ENCODE results near the gene TECTB.

TECTB gene

DNA sequence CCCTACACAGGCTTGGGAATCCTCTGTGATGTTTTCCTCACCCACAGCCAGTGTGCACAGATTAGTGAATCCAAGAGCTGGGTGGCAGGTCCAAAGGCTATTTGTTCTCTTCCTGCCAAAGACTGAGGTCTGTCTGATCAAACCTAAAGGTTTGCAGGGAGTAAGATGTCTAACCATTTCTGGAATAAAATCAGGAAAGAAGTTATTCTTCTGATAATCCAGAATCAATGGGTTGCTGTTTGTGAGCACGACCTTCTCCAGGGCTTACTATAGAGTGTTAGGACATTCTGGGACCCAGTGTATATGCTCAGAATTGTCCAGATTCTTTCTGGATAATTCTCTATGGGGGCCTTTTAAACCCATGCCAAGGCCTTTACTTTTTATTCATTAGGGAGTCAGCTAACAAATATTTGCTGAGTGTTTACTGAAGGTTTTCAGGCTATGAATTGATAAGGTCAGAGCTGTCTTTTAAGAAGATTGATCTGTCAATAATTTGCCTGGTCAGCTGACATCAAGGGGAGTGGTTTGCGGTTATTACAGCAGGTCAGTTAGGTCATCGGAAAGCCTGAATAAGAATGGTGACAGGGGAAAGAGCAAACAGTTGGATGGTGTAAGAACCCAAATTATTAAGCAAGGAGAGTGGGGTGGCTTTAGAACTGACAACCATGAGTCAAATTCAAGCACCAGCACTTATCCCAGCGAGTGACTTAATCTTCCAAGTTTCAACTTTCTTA is 7.5 kb upstream of the TECTB start:
- no peak overlapping the region for H3K4me3 ChIP-seq (ENCODE audit: low read depth, low read length)
- no peaks in the 10 kb centered on the region for H3K27me3 ChIP-seq (ENCODE audit: control insufficient read depth, insufficient read depth, low read length)
- no peaks in the 10 kb centered on the region for H3K9me3 ChIP-seq (ENCODE audit: control insufficient read depth, insufficient read depth, low read length)
- no peak overlapping the region for H3K9ac ChIP-seq (ENCODE audit: low read depth, low read length)
- H3K36me3 ChIP-seq (ENCODE audit: control insufficient read depth, insufficient read depth, low read length) = no peaks in the 10 kb centered on the region
- peaks cover 10% of the 10 kb centered on the region for H3K4me1 ChIP-seq (ENCODE audit: control insufficient read depth, insufficient read depth, low read length)

DNA sequence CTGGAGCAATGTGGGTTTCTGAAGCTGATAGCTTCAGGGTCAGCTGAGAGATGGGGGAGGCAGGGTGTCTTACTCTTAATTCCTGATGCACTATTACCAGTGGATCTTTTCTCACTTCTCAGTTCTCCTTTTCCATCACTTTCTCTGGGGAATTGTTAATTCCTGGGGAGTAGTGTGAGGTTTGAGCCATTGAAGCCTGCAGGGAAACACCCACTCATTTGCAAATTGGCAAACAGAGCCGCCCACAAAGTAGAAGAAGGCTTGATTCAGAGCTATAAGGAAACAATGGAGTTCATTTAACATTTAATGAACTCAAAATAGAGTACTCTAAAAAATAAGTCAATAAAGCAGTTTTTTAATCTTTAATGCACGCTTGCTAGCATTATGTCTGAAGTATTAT is 4.3 kb upstream of the TECTB start:
- H3K4me1 ChIP-seq (ENCODE audit: control insufficient read depth, insufficient read depth, low read length) = peaks cover 10% of the 10 kb centered on the region

DNA sequence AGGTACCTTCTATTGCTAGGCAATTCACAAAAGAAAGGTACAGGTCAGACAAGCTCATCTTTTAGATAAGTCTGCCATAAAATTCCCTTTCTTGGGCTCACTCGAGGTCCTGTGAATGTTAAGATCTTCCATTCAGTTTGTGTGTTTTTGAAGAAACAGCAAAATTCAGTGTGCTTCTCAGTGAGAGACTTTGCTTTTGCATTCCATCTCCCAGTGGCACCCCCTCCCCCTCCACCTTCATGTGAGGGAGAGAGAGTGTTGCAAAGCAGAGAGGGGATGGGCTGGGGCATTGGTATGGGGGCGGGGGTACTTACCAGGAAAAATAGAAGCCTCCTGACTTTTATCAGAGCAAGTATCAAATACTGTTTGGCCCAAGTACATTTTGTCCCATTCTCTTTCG is 3.8 kb upstream of the TECTB start:
- H3K9ac ChIP-seq (ENCODE audit: low read depth, low read length) = no peak overlapping the region
- no peaks in the 10 kb centered on the region for H3K36me3 ChIP-seq (ENCODE audit: control insufficient read depth, insufficient read depth, low read length)
- peaks cover 10% of the 10 kb centered on the region for H3K4me1 ChIP-seq (ENCODE audit: control insufficient read depth, insufficient read depth, low read length)
- peak overlapping the region; percentile 24 for H3K4me3 ChIP-seq (ENCODE audit: low read depth, low read length)
- H3K27me3 ChIP-seq (ENCODE audit: control insufficient read depth, insufficient read depth, low read length) = no peaks in the 10 kb centered on the region
- no peaks in the 10 kb centered on the region for H3K9me3 ChIP-seq (ENCODE audit: control insufficient read depth, insufficient read depth, low read length)

More for the DNA sequence above, 4.3 kb upstream of the TECTB start:
- Histone ChIP-seq H3K9me3 (ENCODE audit: control insufficient read depth, insufficient read depth, low read length) (no peaks in the 10 kb centered on the region), H3K9ac (ENCODE audit: low read depth, low read length) (no peak overlapping the region), H3K36me3 (ENCODE audit: control insufficient read depth, insufficient read depth, low read length) (no peaks in the 10 kb centered on the region), H3K27me3 (ENCODE audit: control insufficient read depth, insufficient read depth, low read length) (no peaks in the 10 kb centered on the region), H3K4me3 (ENCODE audit: low read depth, low read length) (peak overlapping the region; percentile 24)

DNA sequence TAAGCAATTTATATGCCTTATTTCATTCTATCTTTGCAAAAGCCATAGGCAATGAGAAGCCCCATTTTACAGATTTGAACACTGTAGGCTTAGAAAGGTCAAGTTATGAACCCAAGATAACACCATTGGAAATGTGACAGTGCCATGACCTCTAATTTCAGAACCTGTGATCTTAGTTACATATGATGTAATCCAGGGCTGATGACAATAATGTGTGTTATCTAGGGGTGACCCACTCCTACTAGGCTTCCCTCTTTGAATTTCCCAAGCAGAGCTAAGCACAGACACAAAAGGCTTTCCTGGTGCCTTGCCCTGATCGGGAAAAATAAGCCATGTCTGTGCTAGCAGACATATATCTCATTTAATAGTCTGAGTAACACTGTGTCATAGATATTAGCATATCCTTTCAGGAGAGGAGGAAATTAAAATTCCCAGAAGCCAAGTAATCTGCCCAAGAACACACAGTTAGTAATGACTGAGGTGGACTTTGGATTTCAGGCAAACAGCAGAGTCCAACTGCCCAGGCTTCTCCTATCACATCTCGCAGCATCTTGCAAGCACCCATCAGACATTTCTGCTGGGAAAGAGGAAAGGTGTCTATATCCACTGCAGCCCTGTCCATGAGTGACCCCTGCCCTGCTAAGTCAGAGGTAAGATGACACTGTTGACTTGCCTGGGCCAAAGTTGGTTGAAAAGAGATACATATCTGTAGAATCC is 2.8 kb upstream of the TECTB start:
- H3K36me3 ChIP-seq (ENCODE audit: control insufficient read depth, insufficient read depth, low read length) = no peaks in the 10 kb centered on the region
- no peaks in the 10 kb centered on the region for H3K27me3 ChIP-seq (ENCODE audit: control insufficient read depth, insufficient read depth, low read length)
- no peak overlapping the region for H3K4me3 ChIP-seq (ENCODE audit: low read depth, low read length)
- H3K4me1 ChIP-seq (ENCODE audit: control insufficient read depth, insufficient read depth, low read length) = peaks cover 10% of the 10 kb centered on the region
- H3K9me3 ChIP-seq (ENCODE audit: control insufficient read depth, insufficient read depth, low read length) = no peaks in the 10 kb centered on the region
- H3K9ac ChIP-seq (ENCODE audit: low read depth, low read length) = no peak overlapping the region

DNA sequence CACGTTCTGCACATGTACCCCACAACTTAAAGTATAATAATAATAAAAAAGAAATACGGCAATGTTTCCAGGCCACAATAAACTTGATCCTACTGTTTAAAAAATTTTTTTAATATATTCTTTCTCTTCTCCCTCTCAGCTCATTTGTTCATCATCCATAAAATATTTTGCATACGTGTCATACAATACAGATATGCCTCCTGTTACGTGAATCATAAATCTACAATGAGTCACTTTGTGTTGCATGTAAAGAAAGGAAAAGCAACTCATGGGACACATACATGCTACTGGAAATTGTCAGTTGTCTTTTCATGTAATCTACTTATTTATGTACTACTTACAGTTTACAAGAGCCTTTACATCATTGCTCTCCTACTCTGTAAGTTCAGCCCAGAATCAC is 1.1 kb upstream of the TECTB start:
- H3K27me3 ChIP-seq (ENCODE audit: control insufficient read depth, insufficient read depth, low read length) = peaks cover 8% of the 10 kb centered on the region
- no peaks in the 10 kb centered on the region for H3K36me3 ChIP-seq (ENCODE audit: control insufficient read depth, insufficient read depth, low read length)
- no peaks in the 10 kb centered on the region for H3K9me3 ChIP-seq (ENCODE audit: control insufficient read depth, insufficient read depth, low read length)
- peaks cover 10% of the 10 kb centered on the region for H3K4me1 ChIP-seq (ENCODE audit: control insufficient read depth, insufficient read depth, low read length)
- H3K9ac ChIP-seq (ENCODE audit: low read depth, low read length) = no peak overlapping the region
- no peak overlapping the region for H3K4me3 ChIP-seq (ENCODE audit: low read depth, low read length)

DNA sequence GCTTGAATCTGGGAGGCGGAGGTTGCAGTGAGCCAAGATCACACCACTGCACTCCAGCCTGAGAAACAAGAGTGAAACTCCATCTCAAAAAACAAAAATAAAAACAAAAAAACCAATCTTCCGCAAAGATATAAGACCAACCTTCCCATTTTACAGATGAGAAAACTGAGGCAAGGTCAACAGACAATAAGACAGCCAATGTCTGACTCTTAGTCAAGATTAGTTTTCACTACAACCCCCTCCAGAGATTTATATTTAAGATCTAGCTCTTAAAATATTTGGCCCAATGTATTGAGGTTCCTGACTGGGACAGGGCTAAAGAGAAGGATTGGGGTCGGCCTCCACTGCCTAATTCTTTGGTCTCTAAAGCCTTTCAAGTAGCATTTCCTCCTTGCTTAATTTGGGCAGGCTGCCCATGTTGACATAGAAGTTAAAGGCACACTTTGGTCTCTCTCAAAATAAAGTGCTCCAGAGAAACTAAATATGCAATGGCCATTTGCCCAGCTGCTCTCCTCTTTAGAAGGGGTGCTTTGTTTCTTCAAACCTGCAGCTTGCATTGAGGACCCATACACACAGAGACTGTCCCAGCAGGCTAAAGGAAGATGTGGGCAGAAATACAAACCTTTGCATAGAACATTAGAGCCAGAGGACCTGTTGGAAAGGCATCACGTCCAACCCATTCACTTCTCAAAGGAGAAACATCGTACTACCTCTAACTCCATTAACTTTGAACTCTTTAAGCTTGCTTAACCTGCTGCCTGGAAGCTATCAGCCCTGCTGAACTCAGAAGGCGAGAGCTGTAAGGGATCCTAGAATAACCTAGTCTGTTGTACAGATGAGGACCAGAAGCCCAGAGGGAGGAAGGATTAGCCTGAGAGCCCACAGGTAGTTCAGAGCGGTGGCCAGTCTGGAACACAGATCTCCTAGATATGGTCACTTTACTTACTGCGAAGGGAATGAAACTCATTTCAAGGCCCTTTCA is 3.9 kb downstream of the TECTB start:
- H3K4me1 ChIP-seq (ENCODE audit: control insufficient read depth, insufficient read depth, low read length) = peaks cover 4% of the 10 kb centered on the region
- H3K9ac ChIP-seq (ENCODE audit: low read depth, low read length) = no peak overlapping the region
- peaks cover 21% of the 10 kb centered on the region for H3K27me3 ChIP-seq (ENCODE audit: control insufficient read depth, insufficient read depth, low read length)
- no peaks in the 10 kb centered on the region for H3K9me3 ChIP-seq (ENCODE audit: control insufficient read depth, insufficient read depth, low read length)
- H3K4me3 ChIP-seq (ENCODE audit: low read depth, low read length) = no peak overlapping the region
- no peaks in the 10 kb centered on the region for H3K36me3 ChIP-seq (ENCODE audit: control insufficient read depth, insufficient read depth, low read length)

DNA sequence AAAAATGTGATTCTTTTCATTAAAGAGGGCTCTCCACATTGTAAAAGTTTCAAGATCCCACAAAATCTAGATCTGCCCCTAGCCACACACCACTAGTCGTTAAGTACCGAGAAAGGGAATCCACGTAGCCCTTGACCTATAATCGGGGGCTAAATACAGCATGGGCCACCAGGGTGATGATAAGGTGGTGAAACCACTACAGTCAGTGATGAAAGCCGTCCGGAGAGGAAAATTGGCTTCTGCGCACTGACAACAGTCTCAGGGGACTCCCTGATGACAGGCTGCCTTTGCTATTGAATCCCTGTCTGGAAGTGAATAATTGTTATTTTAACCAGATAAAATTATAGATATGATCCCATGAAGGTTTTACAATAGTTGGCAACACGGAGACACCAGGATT is 4.6 kb downstream of the TECTB start:
- H3K4me1 ChIP-seq (ENCODE audit: control insufficient read depth, insufficient read depth, low read length) = peaks cover 4% of the 10 kb centered on the region
- H3K9me3 ChIP-seq (ENCODE audit: control insufficient read depth, insufficient read depth, low read length) = no peaks in the 10 kb centered on the region
- no peak overlapping the region for H3K9ac ChIP-seq (ENCODE audit: low read depth, low read length)
- H3K27me3 ChIP-seq (ENCODE audit: control insufficient read depth, insufficient read depth, low read length) = peaks cover 21% of the 10 kb centered on the region
- no peaks in the 10 kb centered on the region for H3K36me3 ChIP-seq (ENCODE audit: control insufficient read depth, insufficient read depth, low read length)
- H3K4me3 ChIP-seq (ENCODE audit: low read depth, low read length) = no peak overlapping the region

DNA sequence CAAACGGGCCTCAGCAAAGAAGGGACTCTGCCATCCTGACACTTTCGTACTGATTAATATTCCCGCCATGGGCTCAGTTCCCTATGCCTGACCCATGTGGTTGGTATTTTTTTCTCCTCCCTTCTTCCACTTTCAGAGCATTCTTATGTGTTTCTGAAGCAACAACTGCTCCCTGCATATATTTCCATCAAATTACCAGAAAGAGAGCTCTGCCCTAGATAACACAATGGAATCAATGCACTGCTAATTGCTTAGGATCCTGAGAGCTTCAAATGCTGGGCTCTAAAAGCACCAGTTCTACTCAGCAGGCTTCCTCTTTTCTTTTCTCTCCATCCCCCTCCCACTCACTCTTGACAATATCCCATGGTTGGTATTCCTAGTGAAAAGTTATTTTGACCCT is 5.3 kb downstream of the TECTB start:
- peaks cover 21% of the 10 kb centered on the region for H3K27me3 ChIP-seq (ENCODE audit: control insufficient read depth, insufficient read depth, low read length)

DNA sequence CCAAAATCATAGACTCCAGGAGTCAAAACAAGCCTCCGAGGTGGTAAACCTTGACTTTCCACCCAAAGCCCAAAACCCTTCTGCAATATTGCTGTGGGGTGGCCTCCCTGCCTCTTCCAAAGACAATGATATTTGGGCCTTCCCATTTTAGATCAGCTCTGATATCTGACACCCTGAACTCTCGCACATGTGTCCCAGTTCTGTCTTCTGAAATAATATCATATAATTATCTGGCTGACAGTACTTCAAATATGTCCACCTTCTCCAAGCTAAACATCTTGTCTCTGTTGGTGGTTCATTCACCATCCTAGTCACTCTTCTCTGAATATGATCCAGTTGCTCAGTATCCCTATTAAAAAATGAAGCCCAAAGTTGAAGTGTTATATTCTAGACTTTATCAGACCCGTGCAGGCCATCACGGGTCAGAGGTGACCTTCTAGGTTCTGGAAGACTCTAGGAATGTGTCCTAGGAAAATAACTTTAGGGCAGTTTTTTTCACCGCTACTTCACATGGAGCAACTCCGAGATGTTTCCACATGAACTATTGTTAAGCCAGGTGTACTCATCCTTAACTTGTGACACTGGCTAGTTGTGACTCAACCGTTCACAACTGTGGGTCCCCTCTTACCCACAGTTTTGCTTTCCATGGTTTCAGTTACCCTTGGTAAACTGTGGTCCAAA is 6.3 kb downstream of the TECTB start:
- H3K4me1 ChIP-seq (ENCODE audit: control insufficient read depth, insufficient read depth, low read length) = peaks cover 4% of the 10 kb centered on the region
- H3K27me3 ChIP-seq (ENCODE audit: control insufficient read depth, insufficient read depth, low read length) = peaks cover 21% of the 10 kb centered on the region
- H3K9me3 ChIP-seq (ENCODE audit: control insufficient read depth, insufficient read depth, low read length) = no peaks in the 10 kb centered on the region
- no peak overlapping the region for H3K4me3 ChIP-seq (ENCODE audit: low read depth, low read length)
- no peak overlapping the region for H3K9ac ChIP-seq (ENCODE audit: low read depth, low read length)
- no peaks in the 10 kb centered on the region for H3K36me3 ChIP-seq (ENCODE audit: control insufficient read depth, insufficient read depth, low read length)

More for the DNA sequence above, 5.3 kb downstream of the TECTB start:
- no peak overlapping the region for H3K9ac ChIP-seq (ENCODE audit: low read depth, low read length)
- no peak overlapping the region for H3K4me3 ChIP-seq (ENCODE audit: low read depth, low read length)
- H3K36me3 ChIP-seq (ENCODE audit: control insufficient read depth, insufficient read depth, low read length) = no peaks in the 10 kb centered on the region
- H3K4me1 ChIP-seq (ENCODE audit: control insufficient read depth, insufficient read depth, low read length) = peaks cover 4% of the 10 kb centered on the region
- H3K9me3 ChIP-seq (ENCODE audit: control insufficient read depth, insufficient read depth, low read length) = no peaks in the 10 kb centered on the region

DNA sequence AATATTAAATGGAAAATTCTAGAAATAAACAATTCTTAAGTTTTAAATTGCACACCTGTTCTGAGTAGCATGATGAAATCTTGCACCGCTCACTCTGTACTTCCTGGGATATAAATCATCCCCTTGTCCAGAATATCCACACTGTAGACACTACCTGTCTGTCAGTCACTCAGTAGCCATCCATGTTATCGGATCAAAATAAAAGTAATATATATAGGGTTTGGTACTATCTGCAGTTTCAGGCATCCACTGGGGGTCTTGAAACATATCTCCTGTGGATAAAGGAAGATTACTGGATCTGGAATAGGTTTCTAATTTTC is 6.8 kb downstream of the TECTB start:
- H3K9me3 ChIP-seq (ENCODE audit: control insufficient read depth, insufficient read depth, low read length) = no peaks in the 10 kb centered on the region

DNA sequence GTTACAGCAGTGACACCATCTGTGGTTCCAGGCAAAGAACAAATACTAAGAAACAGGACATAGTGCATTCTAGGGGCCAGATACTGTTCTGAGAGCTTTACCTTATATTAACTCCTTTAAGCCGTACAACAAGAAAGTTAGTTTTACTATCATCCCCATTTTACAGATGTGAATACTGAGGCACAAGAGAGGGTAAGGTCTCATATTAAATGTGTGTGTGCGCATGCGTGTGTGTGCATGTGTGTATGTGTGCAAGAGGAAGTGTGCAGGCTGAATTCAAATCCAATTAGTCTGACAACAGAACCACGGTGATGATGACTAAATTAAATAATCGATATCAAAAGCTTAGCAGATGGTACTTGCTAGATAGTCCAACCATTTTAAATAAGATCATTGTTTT is 11.0 kb downstream of the TECTB start:
- no peak overlapping the region for H3K9ac ChIP-seq (ENCODE audit: low read depth, low read length)

More for the DNA sequence above, 6.8 kb downstream of the TECTB start:
- H3K4me3 ChIP-seq (ENCODE audit: low read depth, low read length) = no peak overlapping the region
- H3K4me1 ChIP-seq (ENCODE audit: control insufficient read depth, insufficient read depth, low read length) = peaks cover 4% of the 10 kb centered on the region
- H3K9ac ChIP-seq (ENCODE audit: low read depth, low read length) = no peak overlapping the region
- H3K27me3 ChIP-seq (ENCODE audit: control insufficient read depth, insufficient read depth, low read length) = peaks cover 21% of the 10 kb centered on the region
- no peaks in the 10 kb centered on the region for H3K36me3 ChIP-seq (ENCODE audit: control insufficient read depth, insufficient read depth, low read length)

More for the DNA sequence above, 11.0 kb downstream of the TECTB start:
- Histone ChIP-seq H3K4me3 (ENCODE audit: low read depth, low read length) (no peak overlapping the region), H3K36me3 (ENCODE audit: control insufficient read depth, insufficient read depth, low read length) (no peaks in the 10 kb centered on the region), H3K4me1 (ENCODE audit: control insufficient read depth, insufficient read depth, low read length) (no peaks in the 10 kb centered on the region), H3K9me3 (ENCODE audit: control insufficient read depth, insufficient read depth, low read length) (no peaks in the 10 kb centered on the region), H3K27me3 (ENCODE audit: control insufficient read depth, insufficient read depth, low read length) (peaks cover 6% of the 10 kb centered on the region)
